GM12873 (cell line): ENCODE data around the gene HPS3.

Experiments
- TF ChIP-seq, protein P1 (sequence below): IDR thresholded peaks from 2 replicates; pipeline ENCODE4 v1.5.1; 2012; ENCODE audit warnings: low read depth, mild to moderate bottlenecking, moderate library complexity, low read length, control low read depth; ENCODE audit not compliant: insufficient read depth; ENCODE audit errors: missing control alignments

HPS3 gene, protein sequence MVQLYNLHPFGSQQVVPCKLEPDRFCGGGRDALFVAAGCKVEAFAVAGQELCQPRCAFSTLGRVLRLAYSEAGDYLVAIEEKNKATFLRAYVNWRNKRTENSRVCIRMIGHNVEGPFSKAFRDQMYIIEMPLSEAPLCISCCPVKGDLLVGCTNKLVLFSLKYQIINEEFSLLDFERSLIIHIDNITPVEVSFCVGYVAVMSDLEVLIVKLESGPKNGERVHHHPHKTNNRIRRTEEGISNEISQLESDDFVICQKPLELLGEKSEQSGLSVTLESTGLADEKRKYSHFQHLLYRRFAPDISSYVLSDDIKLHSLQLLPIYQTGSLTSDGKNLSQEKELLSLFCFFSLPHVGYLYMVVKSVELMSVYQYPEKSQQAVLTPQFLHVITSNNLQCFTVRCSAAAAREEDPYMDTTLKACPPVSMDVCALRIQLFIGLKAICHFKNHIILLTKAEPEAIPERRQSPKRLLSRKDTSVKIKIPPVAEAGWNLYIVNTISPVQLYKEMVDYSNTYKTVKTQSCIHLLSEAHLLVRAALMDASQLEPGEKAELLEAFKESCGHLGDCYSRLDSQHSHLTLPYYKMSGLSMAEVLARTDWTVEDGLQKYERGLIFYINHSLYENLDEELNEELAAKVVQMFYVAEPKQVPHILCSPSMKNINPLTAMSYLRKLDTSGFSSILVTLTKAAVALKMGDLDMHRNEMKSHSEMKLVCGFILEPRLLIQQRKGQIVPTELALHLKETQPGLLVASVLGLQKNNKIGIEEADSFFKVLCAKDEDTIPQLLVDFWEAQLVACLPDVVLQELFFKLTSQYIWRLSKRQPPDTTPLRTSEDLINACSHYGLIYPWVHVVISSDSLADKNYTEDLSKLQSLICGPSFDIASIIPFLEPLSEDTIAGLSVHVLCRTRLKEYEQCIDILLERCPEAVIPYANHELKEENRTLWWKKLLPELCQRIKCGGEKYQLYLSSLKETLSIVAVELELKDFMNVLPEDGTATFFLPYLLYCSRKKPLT

DNA sequence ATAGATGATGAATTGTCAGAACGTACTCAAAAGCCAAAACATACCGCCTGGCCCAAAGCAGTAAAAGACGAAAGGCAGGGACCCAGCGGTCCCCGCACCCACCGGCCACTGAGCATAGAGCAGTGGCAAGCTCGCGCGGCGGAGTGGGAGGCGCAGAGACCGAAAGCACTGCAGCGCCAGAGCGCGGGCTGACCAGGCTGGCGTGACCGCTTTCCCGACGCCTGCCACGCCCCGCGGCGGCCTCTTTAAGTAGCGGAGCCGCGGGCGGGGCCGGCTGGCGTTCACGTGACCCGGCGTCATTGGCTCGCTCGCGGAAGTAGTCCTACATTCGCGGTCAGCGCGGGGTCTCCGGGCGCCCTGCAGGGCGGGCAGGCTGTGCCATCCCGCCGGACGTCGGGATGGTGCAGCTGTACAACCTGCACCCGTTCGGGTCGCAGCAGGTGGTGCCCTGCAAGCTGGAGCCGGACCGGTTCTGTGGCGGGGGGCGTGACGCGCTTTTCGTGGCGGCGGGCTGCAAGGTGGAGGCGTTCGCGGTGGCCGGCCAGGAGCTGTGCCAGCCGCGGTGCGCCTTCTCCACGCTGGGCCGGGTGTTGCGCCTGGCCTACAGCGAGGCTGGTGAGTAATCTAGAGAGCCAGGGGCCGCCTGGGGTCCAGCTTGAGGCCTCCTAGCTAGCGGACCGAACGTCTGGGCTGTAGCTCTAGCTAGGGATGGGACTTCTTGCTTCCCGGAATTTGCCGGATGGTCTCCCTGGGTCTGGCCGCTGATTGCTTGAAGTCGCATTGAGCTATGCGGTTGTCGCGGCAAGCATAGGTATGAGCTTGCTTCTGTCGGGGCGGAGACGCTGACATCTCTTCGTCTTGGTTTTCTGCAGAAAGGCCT, at the start of gene HPS3:
TSS of gene HPS3 (plus strand) at position 313 of the 880 bp plus-strand sequence. CDS start at position 399, 86 bp downstream.
- TF ChIP-seq, protein P1, sequence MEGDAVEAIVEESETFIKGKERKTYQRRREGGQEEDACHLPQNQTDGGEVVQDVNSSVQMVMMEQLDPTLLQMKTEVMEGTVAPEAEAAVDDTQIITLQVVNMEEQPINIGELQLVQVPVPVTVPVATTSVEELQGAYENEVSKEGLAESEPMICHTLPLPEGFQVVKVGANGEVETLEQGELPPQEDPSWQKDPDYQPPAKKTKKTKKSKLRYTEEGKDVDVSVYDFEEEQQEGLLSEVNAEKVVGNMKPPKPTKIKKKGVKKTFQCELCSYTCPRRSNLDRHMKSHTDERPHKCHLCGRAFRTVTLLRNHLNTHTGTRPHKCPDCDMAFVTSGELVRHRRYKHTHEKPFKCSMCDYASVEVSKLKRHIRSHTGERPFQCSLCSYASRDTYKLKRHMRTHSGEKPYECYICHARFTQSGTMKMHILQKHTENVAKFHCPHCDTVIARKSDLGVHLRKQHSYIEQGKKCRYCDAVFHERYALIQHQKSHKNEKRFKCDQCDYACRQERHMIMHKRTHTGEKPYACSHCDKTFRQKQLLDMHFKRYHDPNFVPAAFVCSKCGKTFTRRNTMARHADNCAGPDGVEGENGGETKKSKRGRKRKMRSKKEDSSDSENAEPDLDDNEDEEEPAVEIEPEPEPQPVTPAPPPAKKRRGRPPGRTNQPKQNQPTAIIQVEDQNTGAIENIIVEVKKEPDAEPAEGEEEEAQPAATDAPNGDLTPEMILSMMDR: peak; percentile 5

DNA sequence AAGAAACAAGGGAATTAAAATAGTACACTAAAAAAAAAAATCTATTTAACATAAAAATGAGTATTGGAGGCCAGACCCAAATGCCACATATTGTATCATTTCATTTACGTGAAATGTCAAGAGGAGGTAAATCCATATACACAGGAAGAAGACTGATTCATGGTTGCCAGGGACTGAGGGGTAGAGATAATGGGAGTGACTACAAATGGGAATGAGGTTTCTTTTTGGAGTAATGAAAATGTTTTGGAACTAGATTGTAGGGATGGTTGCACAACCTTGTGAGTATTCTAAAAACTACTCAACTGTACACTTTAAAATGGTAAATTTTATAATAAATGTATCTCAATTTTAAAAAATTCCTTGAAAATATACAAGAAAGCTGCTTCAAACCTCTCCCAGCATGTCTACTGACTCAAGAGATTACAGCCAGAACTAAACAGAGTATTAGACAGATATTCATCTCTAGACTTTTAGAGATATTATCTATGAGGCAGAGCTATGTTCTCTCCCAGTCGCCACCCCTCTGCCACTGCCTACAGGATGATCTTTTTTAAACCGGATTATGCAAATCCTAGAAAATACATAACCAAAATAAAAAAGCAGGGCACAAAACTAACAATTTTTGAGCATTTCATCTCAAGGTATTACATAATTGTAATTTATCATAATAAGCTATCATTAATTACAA, 49.3 kb upstream of the HPS3 start:
- TF ChIP-seq, protein P1: no peak

DNA sequence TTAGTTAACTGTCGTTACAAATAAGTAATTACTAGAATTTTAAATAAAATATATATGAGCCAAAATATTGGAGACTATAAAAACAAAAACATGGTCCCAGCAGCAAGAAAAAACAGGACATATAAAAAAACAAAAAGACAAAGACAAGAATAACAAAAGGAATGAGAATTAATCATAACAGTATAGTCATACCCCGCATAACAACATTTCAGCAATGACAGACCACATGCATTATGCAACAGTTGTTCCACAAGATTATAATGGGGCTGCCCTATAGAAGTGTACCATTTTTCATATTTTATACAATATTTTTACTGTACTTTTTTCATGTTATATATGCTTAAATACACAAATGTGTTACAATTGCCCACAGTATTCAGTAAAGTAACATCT, 48.7 kb upstream of the HPS3 start:
- TF ChIP-seq, protein P1: no peak

DNA sequence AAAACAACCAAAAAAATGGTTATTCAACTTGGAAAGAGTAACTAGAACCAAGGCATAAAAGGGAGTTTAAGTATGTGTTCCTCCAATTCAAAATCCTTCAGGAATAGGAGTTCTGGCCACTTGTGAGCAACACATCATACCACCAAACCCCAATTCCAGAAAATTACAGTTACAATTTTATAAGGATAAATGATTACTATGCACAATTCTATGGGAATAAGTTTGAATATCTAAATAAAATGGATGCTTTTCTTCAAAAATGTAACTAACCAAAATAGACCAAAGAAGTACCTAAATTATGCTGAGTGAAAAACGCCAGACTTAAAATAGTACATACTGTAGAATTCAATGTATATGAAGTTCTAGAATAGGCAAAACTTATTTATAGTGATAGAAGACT, 47.7 kb upstream of the HPS3 start:
- TF ChIP-seq, protein P1: no peak

DNA sequence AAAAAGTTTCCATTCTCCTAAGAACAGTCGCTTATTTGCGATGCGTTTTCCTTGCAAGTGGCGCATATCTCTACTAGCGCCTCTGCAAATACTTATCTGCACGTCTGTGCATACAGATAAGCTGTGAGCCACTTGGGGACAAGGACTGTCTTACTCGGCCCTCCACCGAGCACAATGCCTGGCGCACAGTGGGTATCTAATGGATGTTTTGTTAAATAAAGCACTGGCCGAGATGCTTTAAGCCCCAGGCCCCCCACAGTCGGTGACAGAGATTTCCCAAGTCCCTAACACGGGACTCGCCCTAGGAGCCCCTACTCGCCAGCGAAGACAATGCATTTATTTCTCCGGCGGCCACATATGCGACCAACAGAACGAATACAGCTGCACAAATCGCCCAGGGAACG, 43.6 kb upstream of the HPS3 start:
- TF ChIP-seq, protein P1: no peak

DNA sequence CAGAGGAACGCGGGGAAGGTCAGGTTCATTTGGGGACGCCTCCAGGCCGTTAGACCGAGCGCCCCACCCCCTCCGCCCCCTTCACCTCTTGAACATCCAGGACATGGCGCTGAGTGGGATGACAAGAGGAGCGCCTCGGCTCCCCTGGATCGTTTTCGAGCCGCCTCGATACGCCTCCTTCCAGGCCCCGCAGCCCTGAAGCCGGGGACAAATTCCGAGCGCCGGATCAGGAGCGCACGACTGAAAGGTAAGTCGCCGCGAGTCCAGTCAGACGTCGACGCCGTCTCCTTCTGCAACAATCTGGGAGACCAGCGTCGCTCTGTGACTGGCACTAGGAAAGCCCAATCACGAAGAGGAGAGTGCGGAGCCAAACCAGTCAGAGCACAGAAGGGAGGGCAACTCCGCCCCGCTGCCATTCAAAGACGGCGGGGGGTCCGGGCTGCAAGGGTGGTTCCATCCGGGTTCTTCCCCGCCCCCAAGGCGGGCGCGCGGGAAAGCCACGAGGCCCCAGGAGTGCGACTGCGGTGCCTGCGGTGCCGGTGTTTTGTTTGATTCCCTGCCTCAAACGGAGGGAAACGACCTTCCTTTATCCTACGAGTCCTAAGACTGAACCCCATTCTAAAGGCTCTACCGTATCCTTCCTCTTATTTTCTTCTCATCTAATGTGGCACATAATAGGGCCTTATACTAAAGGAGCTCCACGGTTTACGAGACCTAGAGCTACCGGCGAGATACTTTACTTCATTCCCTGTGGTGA, 43.0 kb upstream of the HPS3 start, which contains the start of gene HLTF:
TSS of gene HLTF (minus strand) at position 302 of the 757 bp plus-strand sequence. CDS start at position 105, 197 bp downstream.
- TF ChIP-seq, protein P1: no peak
